OCI-LY7 (cell line): Measurements from ENCODE around the gene MYT1. TPM values are rescaled to one million over a fixed set of nuclear protein-coding genes. Genes with fewer than 3 reads are reported as not detected.
"Not testable (repeated sequence)": the region's sequence is repeated elsewhere in the genome, so short reads cannot be mapped to it uniquely, and the experiment has no call there.

Experiments used
- BruUV-seq: library from RNA; stranded (reverse); fragments of 400-500 nt; replicated peaks from 2 replicates; lab custom pipeline; 2021; lab: Mats Ljungman, UMichigan
- CTCF ChIA-PET: fragments of 300-600 bp; sonication (Branson Sonifier 250); formaldehyde crosslinking; loops from one replicate; lab custom pipeline; 2022; ENCODE audit warnings: antibody characterized with exemption; ENCODE audit not compliant: unreplicated experiment; lab: Charles Lee
- POLR2A ChIA-PET: fragments of 300-600 bp; sonication (Branson Sonifier 250); formaldehyde crosslinking; loops from one replicate; lab custom pipeline; 2022; ENCODE audit warnings: antibody characterized with exemption; lab: Charles Lee
- DNase-seq: peaks from one replicate; pipeline ENCODE4 v3.0.0-alpha.2; 2015; ENCODE audit warnings: low spot score
- H2AFZ ChIP-seq: fragments of 200-600 bp; sonication (generic), shearing (Covaris generic); 2 replicates; pipeline ENCODE4 v1.6.1; 2014; ENCODE audit warnings: mild to moderate bottlenecking, antibody characterized with exemption, low read length, moderate library complexity
- H3K27ac ChIP-seq: fragments of 200-600 bp; sonication (generic); 2 replicates; pipeline ENCODE4 v1.5.1; 2014; ENCODE audit warnings: mixed run types, low read depth, mild to moderate bottlenecking, moderate library complexity, low read length, inconsistent platforms; ENCODE audit not compliant: poor library complexity, severe bottlenecking
- H3K36me3 ChIP-seq: fragments of 200-600 bp; sonication (generic); 2 replicates; pipeline ENCODE4 v1.6.1; 2014; ENCODE audit warnings: mild to moderate bottlenecking, antibody characterized with exemption, low read length, moderate library complexity, mixed read lengths; ENCODE audit not compliant: insufficient read depth
- H3K4me1 ChIP-seq: fragments of 200-600 bp; sonication (generic); 2 replicates; pipeline ENCODE4 v1.5.1; 2014; ENCODE audit warnings: mild to moderate bottlenecking, low read length; ENCODE audit not compliant: insufficient read depth, poor library complexity, severe bottlenecking
- H3K4me2 ChIP-seq: fragments of 200-600 bp; sonication (generic); 2 replicates; pipeline ENCODE4 v1.6.1; 2014; ENCODE audit warnings: mild to moderate bottlenecking, low read length
- H3K4me3 ChIP-seq: fragments of 200-600 bp; sonication (generic); 2 replicates; pipeline ENCODE4 v1.5.1; 2014; ENCODE audit warnings: mild to moderate bottlenecking, low read depth, low read length; ENCODE audit not compliant: poor library complexity, severe bottlenecking
- H3K79me2 ChIP-seq: fragments of 200-600 bp; sonication (generic); 2 replicates; pipeline ENCODE4 v1.6.1; 2016; ENCODE audit warnings: low read depth, mild to moderate bottlenecking, low read length, moderate library complexity, mixed read lengths; ENCODE audit not compliant: insufficient read depth
- H3K9me2 ChIP-seq: fragments of 200-600 bp; sonication (generic); 2 replicates; pipeline ENCODE4 v1.6.1; 2016; ENCODE audit warnings: mild to moderate bottlenecking, low read length, mixed read lengths; ENCODE audit not compliant: insufficient read depth
- H3K9me3 ChIP-seq: fragments of 200-600 bp; sonication (generic); 2 replicates; pipeline ENCODE4 v1.6.1; 2014; ENCODE audit warnings: mild to moderate bottlenecking, mixed run types, low read length, mixed read lengths
- H4K20me1 ChIP-seq: fragments of 200-600 bp; sonication (generic); 2 replicates; pipeline ENCODE4 v1.6.1; 2014; ENCODE audit warnings: mild to moderate bottlenecking, antibody characterized with exemption, low read length, moderate library complexity, mixed read lengths; ENCODE audit not compliant: insufficient read depth
- CTCF ChIP-seq: fragments of 200-600 bp; sonication (generic); conservative IDR thresholded peaks from 2 replicates; pipeline ENCODE4 v1.5.1; 2014; ENCODE audit warnings: mild to moderate bottlenecking, antibody characterized with exemption, low read length, moderate library complexity, mixed read lengths
- EZH2phosphoT487 ChIP-seq: fragments of 200-600 bp; sonication (generic); IDR thresholded peaks from 2 replicates; pipeline ENCODE4 v1.6.1; 2018; ENCODE audit warnings: low read depth, borderline replicate concordance, mild to moderate bottlenecking, mixed run types, antibody characterized with exemption, low read length, moderate library complexity, mixed read lengths
- intact Hi-C: fragments of 100-400 bp; cut with micrococcal nuclease; formaldehyde crosslinking; loops from one replicate; pipeline ENCODE4 v1.10.0; 2022; ENCODE audit not compliant: unreplicated experiment
- total RNA-seq, 2 experiments: library from RNA; depleted of rRNA in 1 of 2; stranded (reverse); fragments of >200 nt in 1 of 2; shearing (Covaris generic) in 1 of 2; gene quantifications; 2 replicates each; pipeline ENCODE4 v1.2.3, GENCODE V29; 2014 to 2022

Gene MYT1
- total RNA-seq, 2 experiments from 2014 or later: 0.32 to 0.95 TPM

GRCh38 chr20:64119681-64120341 is 44.4 kb upstream of the MYT1 start:
- H3K27ac ChIP-seq: peak overlapping the region; percentile 9
- H3K9me2 ChIP-seq: no peaks in the 10 kb centered on the region
- no peaks in the 10 kb centered on the region for H3K36me3 ChIP-seq
- CTCF ChIA-PET: interaction anchor here (1.0 kb wide), 3 partner anchors 65 to 139 kb away, joined by 3 read pairs; partner anchors contain the start of gene PRPF6
- peaks cover 11% of the 10 kb centered on the region for H3K4me1 ChIP-seq
- TF ChIP-seq CTCF (no peak), EZH2phosphoT487 (no peak)
- intact Hi-C loops: loop anchor here (1.0 kb wide), 3 partner anchors 37 to 140 kb away; no protein-coding TSS in a partner anchor
- H3K79me2 ChIP-seq: no peaks in the 10 kb centered on the region
- BruUV-seq: no TSS peak
- H2AFZ ChIP-seq: peak overlapping the region; percentile 70
- DNase-seq: peak; percentile 16
- POLR2A ChIA-PET: interaction anchor here (0.9 to 1.2 kb wide), 2 partner anchors 68 to 392 kb away, joined by 3 read pairs; no protein-coding TSS in a partner anchor
- peak overlapping the region; percentile 52 for H3K4me2 ChIP-seq
- H3K4me3 ChIP-seq: peak overlapping the region; percentile 29
- no peaks in the 10 kb centered on the region for H3K9me3 ChIP-seq
- H4K20me1 ChIP-seq: no peaks in the 10 kb centered on the region

GRCh38 chr20:64121586-64121985 is 42.7 kb upstream of the MYT1 start:
- no peak overlapping the region for H2AFZ ChIP-seq
- H3K36me3 ChIP-seq: no peaks in the 10 kb centered on the region
- H3K4me1 ChIP-seq: peaks cover 11% of the 10 kb centered on the region
- H3K4me3 ChIP-seq: no peak overlapping the region
- H3K27ac ChIP-seq: no peak overlapping the region
- no peaks in the 10 kb centered on the region for H3K9me3 ChIP-seq
- no peaks in the 10 kb centered on the region for H3K9me2 ChIP-seq
- ChIA-PET POLR2A (no interaction called here), CTCF (no interaction called here)
- H3K79me2 ChIP-seq: no peaks in the 10 kb centered on the region
- no peaks in the 10 kb centered on the region for H4K20me1 ChIP-seq
- TF ChIP-seq CTCF (no peak), EZH2phosphoT487 (no peak)
- no peak for DNase-seq
- no TSS peak for BruUV-seq
- intact Hi-C loops: no loop called here
- no peak overlapping the region for H3K4me2 ChIP-seq

GRCh38 chr20:64122927-64123326 is 41.3 kb upstream of the MYT1 start:
- H3K36me3 ChIP-seq, H2AFZ ChIP-seq, CTCF ChIA-PET, DNase-seq, H4K20me1 ChIP-seq, H3K4me2 ChIP-seq, H3K9me3 ChIP-seq, BruUV-seq, H3K79me2 ChIP-seq, H3K4me3 ChIP-seq, H3K27ac ChIP-seq, H3K9me2 ChIP-seq, POLR2A ChIA-PET: not testable (repeated sequence)
- H3K4me1 ChIP-seq: peaks cover 11% of the 10 kb centered on the region
- intact Hi-C loops: loop anchor here (1.0 kb wide), 1 partner anchor 84 kb away; no protein-coding TSS in a partner anchor

- POLR2A ChIA-PET, H4K20me1 ChIP-seq, DNase-seq, H2AFZ ChIP-seq, H3K9me3 ChIP-seq, H3K27ac ChIP-seq, H3K79me2 ChIP-seq, H3K4me3 ChIP-seq, intact Hi-C loops, H3K4me2 ChIP-seq, H3K9me2 ChIP-seq, BruUV-seq, H3K36me3 ChIP-seq, CTCF ChIA-PET: not testable (repeated sequence)
- H3K4me1 ChIP-seq: peaks cover 11% of the 10 kb centered on the region
Observed at GRCh38 chr20:64123517-64123916, 40.7 kb upstream of the MYT1 start.
